GM10266 (cell line): ENCODE measurements around the gene PIGZ.

Source experiments
- DNase-seq: peaks from one replicate; pipeline ENCODE4 v3.0.0; 2012; ENCODE audit errors: extremely low spot score
- CTCF ChIP-seq: IDR thresholded peaks from 2 replicates; pipeline ENCODE4 v1.5.1; 2012; ENCODE audit warnings: mild to moderate bottlenecking, low read depth; ENCODE audit not compliant: control insufficient read depth, insufficient read depth; ENCODE audit errors: missing control alignments

The PIGZ gene

GRCh38 chr3:196967412-196968232 lies 1.0 kb downstream of the PIGZ start:
- no peak for TF ChIP-seq CTCF
- DNase-seq = no peak

GRCh38 chr3:196966526-196967401 lies 1.9 kb downstream of the PIGZ start:
- no peak for DNase-seq

DNA sequence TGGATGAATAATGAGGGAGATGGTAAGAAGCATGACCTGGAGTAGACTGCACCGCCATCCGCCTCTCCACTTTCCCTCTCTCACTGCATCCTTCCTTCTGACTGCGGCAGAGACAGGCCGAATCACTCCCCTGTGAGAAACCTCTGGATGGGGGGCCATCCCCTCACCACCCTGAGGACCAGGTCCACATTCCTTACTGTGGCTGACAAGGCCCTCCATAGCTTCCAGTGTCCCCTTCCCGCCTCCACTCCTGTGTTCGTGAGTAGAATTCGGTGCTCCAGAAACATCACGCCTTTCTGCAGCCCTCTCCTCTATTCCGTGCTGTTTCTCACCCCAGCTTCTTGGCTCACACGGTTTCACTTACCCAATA lies 2.8 kb downstream of the PIGZ start:
- TF ChIP-seq CTCF = no peak
- DNase-seq = no peak

More at GRCh38 chr3:196966526-196967401, 1.9 kb downstream of the PIGZ start:
- TF ChIP-seq CTCF = no peak

DNA sequence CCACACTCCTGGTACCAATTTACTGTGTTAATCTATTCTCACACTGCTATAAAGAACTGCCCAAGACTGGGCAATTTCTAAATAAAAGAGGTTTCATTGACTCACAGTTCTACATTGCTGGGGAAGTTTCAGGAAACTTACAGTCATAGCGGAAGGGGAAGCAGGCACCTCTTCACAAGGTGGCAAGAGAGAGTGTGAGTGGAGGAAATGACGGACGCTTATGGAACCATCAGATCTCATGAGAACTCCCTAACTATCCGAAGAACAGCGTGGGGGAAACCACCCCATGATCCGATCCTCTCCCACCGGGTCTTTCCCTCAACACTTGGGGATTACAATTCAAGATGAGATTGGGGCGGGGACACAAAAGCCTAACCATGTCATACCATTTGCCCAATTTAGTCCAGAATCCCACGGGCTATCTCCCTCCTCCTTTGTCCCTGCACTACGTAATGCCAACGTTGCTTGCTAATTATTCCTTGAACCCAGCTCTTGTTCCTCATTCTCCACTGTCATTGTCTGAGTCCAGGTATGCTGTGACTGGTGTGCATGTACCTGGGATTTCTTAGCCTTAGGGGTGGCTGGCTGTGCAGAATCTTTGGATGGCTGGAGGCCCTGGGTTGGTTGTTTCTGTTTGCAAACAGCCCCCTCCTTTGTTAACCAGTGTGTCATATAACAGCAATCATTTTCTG lies 3.4 kb downstream of the PIGZ start:
- no peak for TF ChIP-seq CTCF
- DNase-seq = no peak

DNA sequence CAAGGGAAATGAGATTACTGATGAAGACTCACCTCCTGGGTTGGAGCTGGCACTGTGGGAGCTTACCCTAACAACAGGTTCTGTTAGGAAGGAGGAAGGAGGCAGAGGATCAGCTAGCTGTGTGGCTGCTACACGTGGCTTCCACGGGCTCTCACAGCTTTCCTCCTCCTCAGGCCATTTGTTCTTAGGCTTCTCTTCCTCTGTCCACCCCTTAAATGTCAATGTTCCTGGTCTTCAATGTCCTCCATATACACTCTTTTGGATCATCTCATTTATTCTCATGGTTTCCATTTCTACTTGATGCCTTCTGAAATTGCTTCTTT lies 5.0 kb downstream of the PIGZ start:
- no peak for TF ChIP-seq CTCF
- no peak for DNase-seq

- DNase-seq = no peak
- no peak for TF ChIP-seq CTCF
These were observed 5.6 kb downstream of the PIGZ start for GRCh38 chr3:196962930-196963630.
